Prostate gland (tissue), 2 donors: Measurements from ENCODE around the gene SPSB2.

ENCODE experiments used
- CTCF ChIP-seq, 4 experiments: fragments of 200-600 bp in 2 of 4; fragments of 450-650 bp in 2 of 4; sonication (generic) in 2 of 4; IDR thresholded peaks; 1 replicate in 3 of 4; 2 replicates in 1 of 4; pipeline ENCODE4 v1.5.1; 2016 to 2019; ENCODE audit warnings: antibody characterized with exemption in 4 of 4, mild to moderate bottlenecking in 2 of 4, moderate library complexity in 2 of 4
- POLR2A ChIP-seq: fragments of 450-650 bp; IDR thresholded peaks from one replicate; pipeline ENCODE4 v1.6.1; 2016; ENCODE audit warnings: antibody characterized with exemption, mild to moderate bottlenecking

- no peak for TF ChIP-seq CTCF (IDR thresholded peaks at IDR 0.05)
- TF ChIP-seq POLR2A = no peak
Observed at GRCh38 chr12:6827437-6827911, 45.6 kb downstream of the SPSB2 start.
